Esophagus muscularis mucosa (tissue), 3 donors: ENCODE data around the gene SEC24B.

Source experiments
- EP300 ChIP-seq: sonication (generic); formaldehyde crosslinking; IDR thresholded peaks from one replicate; pipeline ENCODE4 v1.6.1; 2017; ENCODE audit warnings: antibody characterized with exemption
- TF ChIP-seq, protein P1 (sequence below), 3 experiments: fragments of 200-600 bp in 2 of 3; fragments of 450-650 bp in 1 of 3; sonication (generic) in 2 of 3; IDR thresholded peaks; one replicate each; pipeline ENCODE4 v1.5.1; 2017 to 2019; ENCODE audit warnings: antibody characterized with exemption in 3 of 3, mild to moderate bottlenecking in 2 of 3, moderate library complexity in 1 of 3

DNA sequence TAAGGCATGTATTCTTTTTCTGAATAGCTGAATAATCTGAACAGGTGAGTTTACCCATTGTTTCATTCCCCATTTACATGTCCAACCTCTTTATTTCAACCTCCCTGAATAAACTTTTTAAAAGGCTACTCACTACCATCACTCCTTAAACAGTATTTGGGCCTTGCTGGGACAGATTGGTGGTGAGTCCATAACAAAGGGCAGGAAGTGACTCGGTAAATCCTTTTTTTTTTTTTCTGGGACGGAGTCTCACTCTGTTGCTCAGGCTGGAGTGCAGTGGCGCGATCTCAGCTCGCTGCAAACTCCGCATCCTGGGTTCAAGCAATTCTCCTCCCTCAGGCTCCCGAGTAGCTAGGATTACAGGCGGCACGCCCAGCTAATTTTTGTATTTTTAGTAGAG lies 23.4 kb upstream of the SEC24B start:
- TF ChIP-seq, protein P1, sequence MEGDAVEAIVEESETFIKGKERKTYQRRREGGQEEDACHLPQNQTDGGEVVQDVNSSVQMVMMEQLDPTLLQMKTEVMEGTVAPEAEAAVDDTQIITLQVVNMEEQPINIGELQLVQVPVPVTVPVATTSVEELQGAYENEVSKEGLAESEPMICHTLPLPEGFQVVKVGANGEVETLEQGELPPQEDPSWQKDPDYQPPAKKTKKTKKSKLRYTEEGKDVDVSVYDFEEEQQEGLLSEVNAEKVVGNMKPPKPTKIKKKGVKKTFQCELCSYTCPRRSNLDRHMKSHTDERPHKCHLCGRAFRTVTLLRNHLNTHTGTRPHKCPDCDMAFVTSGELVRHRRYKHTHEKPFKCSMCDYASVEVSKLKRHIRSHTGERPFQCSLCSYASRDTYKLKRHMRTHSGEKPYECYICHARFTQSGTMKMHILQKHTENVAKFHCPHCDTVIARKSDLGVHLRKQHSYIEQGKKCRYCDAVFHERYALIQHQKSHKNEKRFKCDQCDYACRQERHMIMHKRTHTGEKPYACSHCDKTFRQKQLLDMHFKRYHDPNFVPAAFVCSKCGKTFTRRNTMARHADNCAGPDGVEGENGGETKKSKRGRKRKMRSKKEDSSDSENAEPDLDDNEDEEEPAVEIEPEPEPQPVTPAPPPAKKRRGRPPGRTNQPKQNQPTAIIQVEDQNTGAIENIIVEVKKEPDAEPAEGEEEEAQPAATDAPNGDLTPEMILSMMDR (IDR thresholded peaks at IDR 0.05), result no peak
- TF ChIP-seq EP300, result no peak
